Upper lobe of right lung (tissue), 1 donor: ENCODE results near the gene B4GAT1. TPM values are rescaled to one million over a fixed set of nuclear protein-coding genes. Genes with fewer than 3 reads are reported as not detected.
"Not testable (repeated sequence)": the region's sequence is repeated elsewhere in the genome, so short reads cannot be mapped to it uniquely, and the experiment has no call there.

ENCODE experiments used
- ATAC-seq: fragments of 200-7000 bp; cut with Tn5 transposase; one replicate; pipeline ENCODE4 v1.9.1; 2020; ENCODE audit warnings: mild to moderate bottlenecking, moderate library complexity
- DNase-seq: peaks from one replicate; pipeline ENCODE4 v3.0.0-alpha.2; 2020
- H3K27ac ChIP-seq: fragments of 200-600 bp; one replicate; pipeline ENCODE4 v1.8.0; 2022
- H3K27me3 ChIP-seq: fragments of 200-600 bp; one replicate; pipeline ENCODE4 v1.8.0; 2022; ENCODE audit warnings: mild to moderate bottlenecking
- H3K36me3 ChIP-seq: fragments of 200-600 bp; one replicate; pipeline ENCODE4 v1.8.0; 2022
- H3K4me1 ChIP-seq: fragments of 200-600 bp; one replicate; pipeline ENCODE4 v1.8.0; 2022
- H3K4me3 ChIP-seq: fragments of 200-600 bp; one replicate; pipeline ENCODE4 v1.8.0; 2022; ENCODE audit warnings: mild to moderate bottlenecking
- H3K9me3 ChIP-seq: fragments of 200-600 bp; one replicate; pipeline ENCODE4 v1.8.0; 2022
- intact Hi-C: fragments of 100-400 bp; cut with DNase I; formaldehyde crosslinking; loops from one replicate; pipeline ENCODE4 v1.11.0; 2022
- total RNA-seq: library from RNA; stranded (reverse); fragmentation: NEBNext Ultra II Directional; extraction: Animal tissue kit (Norgen Biotek cat#: 25700); gene quantifications from one replicate; pipeline ENCODE4 v1.2.1, GENCODE V29; 2021
- TF ChIP-seq, protein P1 (sequence below): fragments of 200-600 bp; IDR thresholded peaks from one replicate; pipeline ENCODE4 v1.8.0; 2022; ENCODE audit warnings: antibody characterized with exemption
- donor health status: DM: no; HTN: yes; CAD: no; lungs with severe emphysema.

The B4GAT1 gene
- total RNA-seq, 1 donor from 2014 or later: 27.4 TPM

GRCh38 chr11:66322732-66323427 is 24.5 kb downstream of the B4GAT1 start:
- DNase-seq: no peak
- Histone ChIP-seq H3K36me3 (no peaks in the 10 kb centered on the region), H3K9me3 (no peaks in the 10 kb centered on the region), H3K27me3 (no peaks in the 10 kb centered on the region), H3K27ac (no peak overlapping the region), H3K4me3 (no peak overlapping the region), H3K4me1 (peaks cover 20% of the 10 kb centered on the region)
- no peak for ATAC-seq
- TF ChIP-seq, protein P1, sequence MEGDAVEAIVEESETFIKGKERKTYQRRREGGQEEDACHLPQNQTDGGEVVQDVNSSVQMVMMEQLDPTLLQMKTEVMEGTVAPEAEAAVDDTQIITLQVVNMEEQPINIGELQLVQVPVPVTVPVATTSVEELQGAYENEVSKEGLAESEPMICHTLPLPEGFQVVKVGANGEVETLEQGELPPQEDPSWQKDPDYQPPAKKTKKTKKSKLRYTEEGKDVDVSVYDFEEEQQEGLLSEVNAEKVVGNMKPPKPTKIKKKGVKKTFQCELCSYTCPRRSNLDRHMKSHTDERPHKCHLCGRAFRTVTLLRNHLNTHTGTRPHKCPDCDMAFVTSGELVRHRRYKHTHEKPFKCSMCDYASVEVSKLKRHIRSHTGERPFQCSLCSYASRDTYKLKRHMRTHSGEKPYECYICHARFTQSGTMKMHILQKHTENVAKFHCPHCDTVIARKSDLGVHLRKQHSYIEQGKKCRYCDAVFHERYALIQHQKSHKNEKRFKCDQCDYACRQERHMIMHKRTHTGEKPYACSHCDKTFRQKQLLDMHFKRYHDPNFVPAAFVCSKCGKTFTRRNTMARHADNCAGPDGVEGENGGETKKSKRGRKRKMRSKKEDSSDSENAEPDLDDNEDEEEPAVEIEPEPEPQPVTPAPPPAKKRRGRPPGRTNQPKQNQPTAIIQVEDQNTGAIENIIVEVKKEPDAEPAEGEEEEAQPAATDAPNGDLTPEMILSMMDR: no peak
- intact Hi-C loops: no loop called here

- intact Hi-C loops: no loop called here
- Histone ChIP-seq H3K4me3 (no peak overlapping the region), H3K4me1 (peaks cover 21% of the 10 kb centered on the region), H3K27me3 (no peaks in the 10 kb centered on the region), H3K27ac (no peak overlapping the region), H3K9me3 (no peaks in the 10 kb centered on the region), H3K36me3 (no peaks in the 10 kb centered on the region)
- TF ChIP-seq, protein P1: no peak
- ATAC-seq (no peak), DNase-seq (no peak)
Measured at GRCh38 chr11:66321606-66322005, 25.8 kb downstream of the B4GAT1 start.

DNA sequence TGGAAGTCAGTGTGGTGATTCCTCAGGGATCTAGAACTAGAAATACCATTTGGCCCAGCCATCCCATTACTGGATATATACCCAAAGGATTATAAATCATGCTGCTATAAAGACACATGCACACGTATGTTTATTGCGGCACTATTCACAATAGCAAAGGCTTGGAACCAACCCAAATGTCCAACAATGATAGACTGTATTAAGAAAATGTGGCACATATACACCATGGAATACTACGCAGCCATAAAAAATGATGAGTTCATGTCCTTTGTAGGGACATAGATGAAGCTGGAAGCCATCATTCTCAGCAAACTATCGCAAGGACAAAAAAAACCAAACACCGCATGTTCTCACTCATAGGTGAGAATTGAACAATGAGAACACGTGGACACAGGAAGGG is 26.7 kb downstream of the B4GAT1 start:
- H3K27me3 ChIP-seq, H3K36me3 ChIP-seq, DNase-seq, H3K27ac ChIP-seq, intact Hi-C loops, H3K9me3 ChIP-seq, H3K4me3 ChIP-seq, ATAC-seq: not testable (repeated sequence)
- H3K4me1 ChIP-seq: peaks cover 23% of the 10 kb centered on the region

DNA sequence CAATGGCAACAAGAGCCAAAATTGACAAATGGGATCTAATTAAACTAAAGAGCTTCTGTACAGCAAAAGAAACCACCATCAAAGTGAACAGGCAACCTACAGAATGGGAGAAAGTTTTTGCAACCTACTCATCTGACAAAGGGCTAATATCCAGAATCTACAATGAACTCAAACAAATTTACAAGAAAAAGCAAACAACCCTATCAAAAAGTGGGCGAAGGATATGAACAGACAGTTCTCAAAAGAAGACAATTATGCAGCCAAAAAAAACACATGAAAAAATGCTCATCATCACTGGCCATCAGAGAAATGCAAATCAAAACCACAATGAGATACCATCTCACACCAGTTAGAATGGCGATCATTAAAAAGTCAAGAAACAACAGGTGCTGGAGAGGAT is 27.1 kb downstream of the B4GAT1 start:
- H3K27ac ChIP-seq, H3K36me3 ChIP-seq, intact Hi-C loops, H3K4me3 ChIP-seq, H3K27me3 ChIP-seq, ATAC-seq, DNase-seq, H3K9me3 ChIP-seq: not testable (repeated sequence)
- H3K4me1 ChIP-seq: peaks cover 23% of the 10 kb centered on the region

- Histone ChIP-seq H3K27ac (peak overlapping the region; percentile 73), H3K4me1 (peaks cover 23% of the 10 kb centered on the region), H3K9me3 (no peaks in the 10 kb centered on the region), H3K4me3 (no peak overlapping the region), H3K27me3 (no peaks in the 10 kb centered on the region), H3K36me3 (no peaks in the 10 kb centered on the region)
- intact Hi-C loops: loop anchor here (10.0 kb wide), 1 partner anchor 66 kb away; no protein-coding TSS in a partner anchor
- TF ChIP-seq, protein P1: no peak
- no peak for DNase-seq
- ATAC-seq: no peak
Measured at GRCh38 chr11:66318600-66318970, 28.8 kb downstream of the B4GAT1 start.

GRCh38 chr11:66317723-66318599 is 29.5 kb downstream of the B4GAT1 start:
- peak overlapping the region; percentile 73 for H3K27ac ChIP-seq
- TF ChIP-seq, protein P1: no peak
- H3K27me3 ChIP-seq: no peaks in the 10 kb centered on the region
- no peaks in the 10 kb centered on the region for H3K9me3 ChIP-seq
- intact Hi-C loops: loop anchor here (10.0 kb wide), 1 partner anchor 67 kb away; no protein-coding TSS in a partner anchor
- no peak overlapping the region for H3K4me3 ChIP-seq
- peak; percentile 52 for ATAC-seq
- peak; percentile 70 for DNase-seq
- peaks cover 29% of the 10 kb centered on the region for H3K4me1 ChIP-seq
- H3K36me3 ChIP-seq: no peaks in the 10 kb centered on the region
